VCaP (cell line): ENCODE data around the gene FBXL4.

Source experiments
- H3K27ac ChIP-seq: fragments of 450-650 bp; 2 replicates; pipeline ENCODE4 v1.5.1; 2017
- CTCF ChIP-seq: fragments of 450-650 bp; conservative IDR thresholded peaks from 2 replicates; pipeline ENCODE4 v1.5.1; 2017; ENCODE audit warnings: mild to moderate bottlenecking, moderate library complexity

Gene FBXL4

GRCh38 chr6:98946266-98946878, 1.4 kb downstream of the FBXL4 start:
- TF ChIP-seq CTCF = no peak
- H3K27ac ChIP-seq = peak overlapping the region; percentile 90

GRCh38 chr6:98945311-98946115, 2.2 kb downstream of the FBXL4 start:
- peak overlapping the region; percentile 46; the same call in 1 of the 2 replicates for H3K27ac ChIP-seq
- no peak for TF ChIP-seq CTCF

DNA sequence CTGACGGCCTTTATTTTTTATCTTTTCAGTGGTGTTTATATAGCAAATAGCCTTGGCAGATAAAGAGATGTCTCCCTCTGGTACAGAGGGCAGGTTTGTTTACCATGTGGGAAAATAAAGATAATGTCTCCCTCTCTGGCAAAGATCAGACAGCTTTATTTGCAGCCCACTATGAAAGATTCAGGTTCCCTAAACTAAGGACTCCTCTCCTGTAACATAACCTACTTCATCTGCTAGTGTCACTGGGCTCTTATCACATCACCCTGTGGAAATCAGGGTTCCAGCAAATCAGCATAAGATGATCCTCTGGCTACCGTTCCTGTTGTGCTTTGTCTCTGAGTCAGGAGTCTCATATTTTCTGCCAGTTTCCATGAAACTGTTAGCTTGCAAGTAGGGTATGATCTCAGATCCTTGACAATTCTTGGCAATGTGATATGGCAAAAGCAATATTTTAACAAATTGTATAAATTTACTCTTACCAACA, 3.1 kb downstream of the FBXL4 start:
- TF ChIP-seq CTCF = no peak; the same call in 1 of the 2 replicates
- H3K27ac ChIP-seq = peak overlapping the region; percentile 46

DNA sequence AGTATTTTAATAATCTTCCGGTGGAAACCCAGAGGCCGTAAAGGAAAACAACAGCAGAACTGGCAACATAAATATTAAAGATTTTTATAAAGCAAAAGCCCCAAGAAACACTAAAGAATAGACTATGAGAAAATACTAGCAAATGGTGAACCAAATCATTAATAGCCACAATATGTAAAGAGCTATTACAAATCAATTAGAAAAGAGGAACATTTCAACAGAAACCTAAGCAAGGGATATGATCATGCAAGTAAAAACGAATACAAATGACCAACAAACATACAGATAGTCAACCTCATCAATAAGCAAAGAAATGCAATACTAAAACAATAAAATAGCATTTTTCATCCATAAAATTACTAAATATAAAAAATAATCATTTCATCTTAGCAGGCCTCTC, 3.6 kb downstream of the FBXL4 start:
- no peak for TF ChIP-seq CTCF
- peak overlapping the region; percentile 46 for H3K27ac ChIP-seq

- TF ChIP-seq CTCF = no peak; the same call in 1 of the 2 replicates
- H3K27ac ChIP-seq = no peak overlapping the region
Observed at GRCh38 chr6:98942263-98942803, 5.4 kb downstream of the FBXL4 start.

GRCh38 chr6:98941319-98941718, 6.4 kb downstream of the FBXL4 start:
- TF ChIP-seq CTCF = no peak
- no peak overlapping the region for H3K27ac ChIP-seq

DNA sequence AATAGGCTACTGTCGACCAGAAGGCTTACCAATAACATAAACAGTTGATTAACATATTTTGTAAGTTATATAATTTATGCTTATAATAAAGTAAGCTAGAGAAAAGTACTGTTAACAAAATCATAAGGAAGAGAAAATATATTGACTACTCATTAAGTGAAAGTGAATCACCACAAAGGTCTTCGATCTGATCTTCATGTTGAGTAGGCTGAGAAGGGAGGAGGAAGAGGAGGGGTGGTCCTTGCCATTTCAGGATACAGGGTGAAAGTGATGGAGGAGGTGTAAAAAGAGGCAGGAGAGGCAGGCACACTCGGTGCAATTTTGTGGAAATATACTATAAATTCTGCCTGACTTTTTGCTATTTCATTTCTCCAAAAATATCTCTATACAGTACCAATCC, 10.4 kb downstream of the FBXL4 start:
- H3K27ac ChIP-seq = no peak overlapping the region
- no peak for TF ChIP-seq CTCF
